SK-N-SH (cell line): ENCODE results near the gene UPF2. TPM values are rescaled to one million over a fixed set of nuclear protein-coding genes. Genes with fewer than 3 reads are reported as not detected.

Source experiments
- CTCF ChIA-PET: fragments of 300-600, 350-600 bp; formaldehyde crosslinking; extraction: SDS; loops from one replicate; lab custom pipeline; 2021; lab: Yijun Ruan, JAX
- POLR2A ChIA-PET: fragments of 350-600 bp; sonication (Branson Sonifier 250); formaldehyde crosslinking; extraction: SDS; loops from one replicate; lab custom pipeline; 2020; ENCODE audit warnings: antibody characterized with exemption, inconsistent platforms; lab: Yijun Ruan, JAX
- DNase-seq: peaks from one replicate; pipeline ENCODE4 v3.0.0; 2012
- H2AFZ ChIP-seq: fragments of 200-600 bp; sonication (generic); 2 replicates; pipeline ENCODE4 v1.8.1; 2016; ENCODE audit warnings: antibody characterized with exemption, mild to moderate bottlenecking, low read depth
- H3F3A ChIP-seq: fragments of 200-600 bp; sonication (generic); replicated peaks from 2 replicates; pipeline ENCODE3; 2016; ENCODE audit warnings: antibody characterized with exemption, mild to moderate bottlenecking; ENCODE audit not compliant: insufficient read depth
- H3K27ac ChIP-seq, 2 experiments: fragments of 200-500 bp in 1 of 2; fragments of 200-600 bp in 1 of 2; sonication (Bioruptor generic) in 1 of 2; sonication (generic), shearing (Covaris generic) in 1 of 2; 2 replicates each; pipeline versions ENCODE4 v1.5.1 to v1.6.1; 2014 to 2016; ENCODE audit warnings: low read depth in 2 of 2, inconsistent platforms in 1 of 2, low read length in 1 of 2, mild to moderate bottlenecking in 1 of 2, mixed read lengths in 1 of 2
- H3K27me3 ChIP-seq: fragments of 200-600 bp; sonication (generic), shearing (Covaris generic); 2 replicates; pipeline ENCODE4 v1.6.1; 2016; ENCODE audit warnings: mixed run types; ENCODE audit not compliant: insufficient read depth
- H3K36me3 ChIP-seq, 2 experiments: fragments of 200-500 bp in 1 of 2; fragments of 200-600 bp in 1 of 2; sonication (Bioruptor generic) in 1 of 2; sonication (generic) in 1 of 2; replicated peaks in 1 of 2; 2 replicates each; pipeline versions ENCODE3 to v1.5.1; 2014 to 2016; ENCODE audit warnings: low read length in 1 of 2, mild to moderate bottlenecking in 1 of 2; ENCODE audit not compliant: insufficient read depth in 2 of 2, control insufficient read depth in 1 of 2
- H3K4me1 ChIP-seq, 2 experiments: fragments of 200-500 bp in 1 of 2; fragments of 200-600 bp in 1 of 2; sonication (Bioruptor generic) in 1 of 2; sonication (generic), shearing (Covaris generic) in 1 of 2; 2 replicates each; pipeline versions ENCODE4 v1.5.1 to v1.6.1; 2014 to 2016; ENCODE audit warnings: low read depth in 1 of 2, low read length in 1 of 2, mixed run types in 1 of 2; ENCODE audit not compliant: insufficient read depth in 2 of 2, control insufficient read depth in 1 of 2
- H3K4me2 ChIP-seq: fragments of 200-600 bp; sonication (generic), shearing (Covaris generic); 2 replicates; pipeline ENCODE4 v1.6.1; 2017; ENCODE audit warnings: mixed run types
- H3K4me3 ChIP-seq, 2 experiments: fragments of 200-500 bp in 1 of 2; fragments of 200-600 bp in 1 of 2; sonication (Bioruptor generic) in 1 of 2; sonication (generic), shearing (Covaris generic) in 1 of 2; 2 replicates each; pipeline versions ENCODE4 v1.5.1 to v1.8.1; 2014 to 2016; ENCODE audit warnings: low read depth in 2 of 2, inconsistent platforms in 1 of 2, low read length in 1 of 2, mild to moderate bottlenecking in 1 of 2, mixed read lengths in 1 of 2, moderate library complexity in 1 of 2
- H3K79me2 ChIP-seq: fragments of 200-600 bp; sonication (generic); 2 replicates; pipeline ENCODE4 v1.8.1; 2017; ENCODE audit warnings: mild to moderate bottlenecking; ENCODE audit not compliant: insufficient read depth
- H3K9ac ChIP-seq: fragments of 200-600 bp; sonication (generic); 2 replicates; pipeline ENCODE4 v1.6.1; 2017; ENCODE audit warnings: mixed run types
- H3K9me2 ChIP-seq: fragments of 200-600 bp; sonication (generic); 2 replicates; pipeline ENCODE4 v1.6.1; 2017; ENCODE audit warnings: mixed run types
- H3K9me3 ChIP-seq: fragments of 200-600 bp; sonication (generic); 2 replicates; pipeline ENCODE4 v1.6.1; 2017; ENCODE audit warnings: mixed run types, mild to moderate bottlenecking, moderate library complexity
- H4K20me1 ChIP-seq: fragments of 200-600 bp; sonication (generic); 2 replicates; pipeline ENCODE4 v1.6.1; 2017; ENCODE audit warnings: mild to moderate bottlenecking, mixed run types; ENCODE audit not compliant: insufficient read depth
- CHD2 ChIP-seq: fragments of 150-350 bp; IDR thresholded peaks from 2 replicates; pipeline ENCODE4 v1.6.1; 2018; ENCODE audit warnings: low read length; ENCODE audit not compliant: partially characterized antibody
- EZH2phosphoT487 ChIP-seq: fragments of 200-600 bp; sonication (generic); IDR thresholded peaks from 2 replicates; pipeline ENCODE4 v1.6.1; 2017; ENCODE audit warnings: low read depth, mixed run types, mild to moderate bottlenecking, antibody characterized with exemption, moderate library complexity, borderline replicate concordance
- FOSL2 ChIP-seq: IDR thresholded peaks from 2 replicates; pipeline ENCODE4 v1.4.0; 2012; ENCODE audit warnings: low read depth, mild to moderate bottlenecking, moderate library complexity, borderline replicate concordance
- GABPA ChIP-seq: IDR thresholded peaks from 2 replicates; pipeline ENCODE4 v1.4.0; 2012; ENCODE audit warnings: low read depth, mild to moderate bottlenecking
- GATA2 ChIP-seq: sonication (generic); formaldehyde crosslinking; IDR thresholded peaks from 2 replicates; pipeline ENCODE4 v1.5.0; 2020; ENCODE audit warnings: mild to moderate bottlenecking, missing genetic modification reagents
- JUND ChIP-seq: IDR thresholded peaks from 2 replicates; pipeline ENCODE4 v1.4.0; 2012
- POLR2AphosphoS5 ChIP-seq: IDR thresholded peaks from 2 replicates; pipeline ENCODE4 v1.6.1; 2012; ENCODE audit warnings: low read depth, low read length
- RFX5 ChIP-seq: IDR thresholded peaks from 2 replicates; pipeline ENCODE4 v1.6.1; 2012; ENCODE audit warnings: mild to moderate bottlenecking, improper control_type of control experiment, low read length
- RXRA ChIP-seq: IDR thresholded peaks from 2 replicates; pipeline ENCODE4 v1.4.0; 2012; ENCODE audit warnings: low read depth, mild to moderate bottlenecking, borderline replicate concordance
- SIN3A ChIP-seq: IDR thresholded peaks from 2 replicates; pipeline ENCODE4 v1.6.1; 2012; ENCODE audit warnings: low read depth, mild to moderate bottlenecking, low read length, moderate library complexity, borderline replicate concordance
- SMC3 ChIP-seq: IDR thresholded peaks from 2 replicates; pipeline ENCODE4 v1.6.1; 2012; ENCODE audit warnings: low read depth, low read length, improper control_type of control experiment
- TAF1 ChIP-seq: IDR thresholded peaks from 2 replicates; pipeline ENCODE4 v1.6.1; 2012; ENCODE audit warnings: low read depth, mild to moderate bottlenecking, low read length, moderate library complexity, borderline replicate concordance
- TEAD4 ChIP-seq: IDR thresholded peaks from 2 replicates; pipeline ENCODE4 v1.4.0; 2012; ENCODE audit warnings: mild to moderate bottlenecking, borderline replicate concordance; ENCODE audit not compliant: insufficient read depth
- WGBS: methylation state at CpG from one replicate; pipeline ENCODE4 v1.1.6; 2017; ENCODE audit warnings: low lambda C conversion rate; 5-methylcytosine and 5-hydroxymethylcytosine counted together
- polyA plus RNA-seq, 3 experiments: library from polyadenylated mRNA; depleted of rRNA; stranded (reverse); fragments of >200 nt; gene quantifications; 2 replicates each; pipeline ENCODE4 v1.2.3, GENCODE V29; 2012
- TF ChIP-seq, protein P1 (sequence below): fragments of 150-350 bp; IDR thresholded peaks from 2 replicates; pipeline ENCODE4 v1.6.1; 2016; ENCODE audit warnings: mild to moderate bottlenecking, low read depth, low read length
- TF ChIP-seq, protein P2 (sequence below): IDR thresholded peaks from 2 replicates; pipeline ENCODE4 v1.4.0; 2012; ENCODE audit warnings: low read depth
- TF ChIP-seq, protein P3 (sequence below): IDR thresholded peaks from 2 replicates; pipeline ENCODE4; 2012

UPF2 gene
- polyA plus RNA-seq, 1 of the 3 experiments (the other 2 are of a cell fraction) = 4.7 TPM

DNA sequence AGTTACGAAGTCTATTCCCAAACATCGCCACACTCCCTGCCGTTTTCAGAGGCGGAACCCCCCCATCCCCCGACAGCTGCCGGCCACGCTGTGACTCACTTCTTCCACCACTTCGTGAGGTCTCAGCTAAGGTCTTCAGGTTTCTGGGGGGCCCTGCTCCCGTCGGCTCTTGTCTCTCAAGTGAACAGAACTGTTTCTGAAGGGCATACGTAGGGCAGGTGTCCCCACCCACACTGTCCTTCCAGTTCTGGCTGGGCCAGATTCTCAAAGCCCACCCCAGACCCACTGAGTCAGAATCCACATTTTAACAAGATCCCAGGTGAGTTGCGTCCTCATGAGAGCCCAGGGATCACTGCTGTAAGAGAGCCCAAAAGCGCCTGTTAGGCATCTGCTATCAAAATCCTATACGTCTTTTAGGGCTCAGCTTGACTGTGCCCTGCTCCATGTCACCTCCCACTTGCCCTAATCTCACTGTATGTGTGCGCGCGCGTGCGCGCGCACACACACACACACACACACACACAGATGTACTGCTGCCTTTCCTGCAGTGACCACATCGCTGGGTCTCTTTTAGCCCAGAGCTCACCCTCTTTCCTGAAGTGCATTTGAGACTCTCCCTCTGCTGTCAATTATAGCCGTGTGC is 140.7 kb downstream of the UPF2 start (continued):
- TF ChIP-seq, protein P1, sequence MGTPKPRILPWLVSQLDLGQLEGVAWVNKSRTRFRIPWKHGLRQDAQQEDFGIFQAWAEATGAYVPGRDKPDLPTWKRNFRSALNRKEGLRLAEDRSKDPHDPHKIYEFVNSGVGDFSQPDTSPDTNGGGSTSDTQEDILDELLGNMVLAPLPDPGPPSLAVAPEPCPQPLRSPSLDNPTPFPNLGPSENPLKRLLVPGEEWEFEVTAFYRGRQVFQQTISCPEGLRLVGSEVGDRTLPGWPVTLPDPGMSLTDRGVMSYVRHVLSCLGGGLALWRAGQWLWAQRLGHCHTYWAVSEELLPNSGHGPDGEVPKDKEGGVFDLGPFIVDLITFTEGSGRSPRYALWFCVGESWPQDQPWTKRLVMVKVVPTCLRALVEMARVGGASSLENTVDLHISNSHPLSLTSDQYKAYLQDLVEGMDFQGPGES = no peak
- TF ChIP-seq POLR2AphosphoS5 (no peak), JUND (no peak), RXRA (no peak), EZH2phosphoT487 (no peak)
- TF ChIP-seq, all 33 proteins: peak for 0

DNA sequence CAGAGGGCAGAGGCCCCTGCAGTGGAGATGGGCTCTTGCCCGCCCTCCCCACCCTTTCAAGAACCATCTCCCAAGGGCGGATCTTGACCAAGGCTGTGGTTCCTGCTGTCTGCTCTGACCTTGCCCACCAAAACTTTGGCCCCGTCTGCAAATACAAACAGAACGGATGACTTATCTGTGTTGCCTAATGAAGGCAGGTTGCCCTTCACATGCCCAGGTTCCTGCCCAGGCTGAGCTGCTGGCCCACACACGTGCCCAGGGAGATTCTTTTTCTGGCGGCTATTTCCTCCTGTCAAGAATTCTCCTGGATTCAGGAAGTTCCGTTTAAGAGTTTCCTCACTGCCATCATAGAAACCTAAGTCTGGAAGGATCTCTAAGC is 141.2 kb downstream of the UPF2 start:
- Histone ChIP-seq H3K27ac (no peak overlapping the region), H3K79me2 (no peaks in the 10 kb centered on the region), H3K36me3 (no peaks in the 10 kb centered on the region), H3F3A (no peaks in the 10 kb centered on the region), H3K4me3 (no peak overlapping the region), H4K20me1 (no peaks in the 10 kb centered on the region), H3K27me3 (no peaks in the 10 kb centered on the region), H3K9ac (no peak overlapping the region), H2AFZ (no peak overlapping the region), H3K9me3 (no peaks in the 10 kb centered on the region), H3K4me1 (peaks cover 0 to 3% of the 10 kb centered on the region in 2 experiments; a peak in 1 of 4 replicates), H3K4me2 (no peak overlapping the region), H3K9me2 (no peaks in the 10 kb centered on the region)
- DNase-seq = no peak
- ChIA-PET POLR2A (no interaction called here), CTCF (no interaction called here)
- TF ChIP-seq, protein P2, sequence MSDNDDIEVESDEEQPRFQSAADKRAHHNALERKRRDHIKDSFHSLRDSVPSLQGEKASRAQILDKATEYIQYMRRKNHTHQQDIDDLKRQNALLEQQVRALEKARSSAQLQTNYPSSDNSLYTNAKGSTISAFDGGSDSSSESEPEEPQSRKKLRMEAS = no peak
- TF ChIP-seq SIN3A (no peak), POLR2AphosphoS5 (no peak), TAF1 (no peak), GATA2 (CRISPR knock-in tag) (no peak), RFX5 (no peak), SMC3 (no peak), FOSL2 (no peak), TEAD4 (no peak), CHD2 (no peak), GABPA (no peak)
- TF ChIP-seq, protein P3, sequence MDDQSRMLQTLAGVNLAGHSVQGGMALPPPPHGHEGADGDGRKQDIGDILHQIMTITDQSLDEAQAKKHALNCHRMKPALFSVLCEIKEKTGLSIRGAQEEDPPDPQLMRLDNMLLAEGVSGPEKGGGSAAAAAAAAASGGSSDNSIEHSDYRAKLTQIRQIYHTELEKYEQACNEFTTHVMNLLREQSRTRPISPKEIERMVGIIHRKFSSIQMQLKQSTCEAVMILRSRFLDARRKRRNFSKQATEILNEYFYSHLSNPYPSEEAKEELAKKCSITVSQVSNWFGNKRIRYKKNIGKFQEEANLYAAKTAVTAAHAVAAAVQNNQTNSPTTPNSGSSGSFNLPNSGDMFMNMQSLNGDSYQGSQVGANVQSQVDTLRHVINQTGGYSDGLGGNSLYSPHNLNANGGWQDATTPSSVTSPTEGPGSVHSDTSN = no peak
- WGBS = 78% methylated on average over 6 of the region's 7 CpGs
